GM12873 (cell line): ENCODE measurements around the gene FOXL2.
A peak's percentile ranks its signal among the peaks of the same experiment; 100 is the strongest.

Experiments
- CTCF ChIP-seq: IDR thresholded peaks from 2 replicates; pipeline ENCODE4 v1.5.1; 2012; ENCODE audit warnings: low read depth, mild to moderate bottlenecking, moderate library complexity, low read length, control low read depth; ENCODE audit not compliant: insufficient read depth; ENCODE audit errors: missing control alignments

FOXL2 gene

GRCh38 chr3:138936741-138937689 is 9.9 kb downstream of the FOXL2 start:
- TF ChIP-seq CTCF, result no peak

DNA sequence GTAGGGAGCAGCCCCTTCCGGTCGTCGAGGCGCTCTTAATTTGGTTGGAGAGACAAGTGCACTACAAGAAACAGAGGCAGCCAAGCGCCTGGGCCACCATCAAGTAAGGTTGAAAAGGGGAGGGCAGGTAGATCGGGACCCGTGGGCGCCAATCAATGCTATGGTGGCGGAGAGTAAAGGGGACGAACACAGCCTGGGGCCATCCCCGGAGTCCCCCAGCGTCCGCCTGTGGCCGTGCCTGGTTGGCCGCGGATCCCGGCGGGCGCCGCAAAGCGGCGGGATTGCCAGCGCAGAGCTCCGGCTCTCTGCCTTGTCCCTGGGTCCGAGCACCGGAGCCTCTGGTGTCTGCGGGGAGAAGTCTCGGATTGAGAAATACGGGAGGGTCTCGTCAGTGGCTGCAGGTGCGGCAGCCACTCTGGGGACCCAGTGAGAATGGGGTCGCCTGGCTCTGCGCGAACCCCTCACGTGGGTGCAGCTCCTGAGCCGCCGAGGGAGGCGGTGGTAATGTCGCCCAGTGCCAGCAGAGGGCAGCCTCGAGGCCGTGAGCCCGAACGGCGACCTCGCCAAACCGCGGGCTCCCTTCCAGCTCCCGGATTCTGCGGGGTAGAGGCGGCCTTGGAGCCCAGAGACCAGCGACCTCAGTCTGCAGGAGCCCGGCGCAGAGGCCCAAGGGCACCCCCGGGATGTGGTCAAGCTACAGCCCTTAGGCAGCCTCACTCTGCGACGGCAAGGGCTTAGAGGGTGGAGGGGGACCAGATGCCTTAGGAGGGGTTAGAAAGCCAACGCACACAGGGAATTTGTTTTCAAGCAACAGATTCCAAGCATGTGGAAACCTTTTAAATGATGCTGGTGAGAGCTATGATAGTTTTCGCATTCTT is 10.8 kb downstream of the FOXL2 start:
- TF ChIP-seq CTCF, result peak; percentile 95

GRCh38 chr3:138935505-138935862 is 11.5 kb downstream of the FOXL2 start:
- no peak for TF ChIP-seq CTCF

- TF ChIP-seq CTCF, result no peak
Observed at GRCh38 chr3:138933981-138934691, 12.8 kb downstream of the FOXL2 start.

- TF ChIP-seq CTCF, result no peak
Observed at GRCh38 chr3:138933068-138933668, 13.8 kb downstream of the FOXL2 start.

DNA sequence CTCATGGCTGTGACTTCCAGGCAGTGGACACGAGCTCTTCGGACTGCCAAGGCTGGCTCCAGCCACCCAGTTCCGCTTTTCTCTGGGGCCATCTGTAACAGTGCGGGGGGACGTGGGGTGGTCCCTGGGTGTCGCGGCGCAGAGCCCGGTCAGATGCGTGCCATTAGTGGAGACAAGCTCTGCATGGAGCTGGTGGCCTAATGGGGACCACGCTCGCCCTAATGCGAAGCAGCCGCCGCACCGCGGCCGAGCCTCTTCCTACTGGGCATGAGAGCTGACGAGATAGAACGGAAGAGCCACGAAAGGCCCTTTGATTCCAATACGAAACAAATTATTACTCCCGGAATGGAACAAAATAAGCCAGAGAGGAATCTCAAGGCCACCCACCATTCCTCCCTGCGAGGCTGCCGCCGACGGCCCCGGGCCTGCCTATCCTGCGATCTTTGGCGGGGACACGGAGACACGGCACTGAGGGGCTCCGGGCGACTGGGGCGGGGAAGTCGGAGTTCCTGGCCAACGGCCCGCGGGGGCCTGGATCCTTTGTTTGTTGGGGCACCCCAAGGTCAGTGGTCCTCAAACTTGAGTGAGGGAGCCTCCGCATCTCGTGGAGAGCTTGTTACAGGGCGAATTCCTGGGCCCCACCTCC is 18.1 kb downstream of the FOXL2 start:
- no peak for TF ChIP-seq CTCF
